HepG2 (cell line): ENCODE measurements around the gene ANKRD49. TPM values are rescaled to one million over a fixed set of nuclear protein-coding genes. Genes with fewer than 3 reads are reported as not detected.

Experiments
- ATAC-seq: fragments of 200-7000 bp; cut with Tn5 transposase; 3 replicates; pipeline ENCODE4 v1.9.1; 2020; ENCODE audit warnings: mild to moderate bottlenecking, moderate library complexity
- BruUV-seq: library from RNA; stranded (reverse); fragments of 400-500 nt; replicated peaks from 2 replicates; lab custom pipeline; 2021; lab: Mats Ljungman, UMichigan
- CTCF ChIA-PET: fragments of 300-600 bp; formaldehyde crosslinking; extraction: SDS; loops from one replicate; lab custom pipeline; 2021; ENCODE audit warnings: low total read pairs, inconsistent platforms, low intra/inter-chr PET ratio; lab: Yijun Ruan, JAX
- POLR2A ChIA-PET: fragments of 350-600 bp; sonication (Branson Sonifier 250); formaldehyde crosslinking; loops from one replicate; lab custom pipeline; 2020; ENCODE audit warnings: antibody characterized with exemption, inconsistent platforms; lab: Yijun Ruan, JAX
- DNase-seq: peaks from one replicate; pipeline ENCODE4 v3.0.0-alpha.2; 2015; ENCODE audit warnings: low spot score
- FAIRE-seq: peaks from 3 replicates; lab custom pipeline; 2011; peaks lifted over from hg19 to GRCh38; lab: Jason Lieb, UNC
- H2AFZ ChIP-seq: one replicate; pipeline ENCODE4 v1.6.1; 2011; ENCODE audit warnings: low read length, inconsistent platforms
- H3K27ac ChIP-seq: fragments of 300-600 bp; 3 replicates; pipeline ENCODE4 v1.8.0; 2011; ENCODE audit warnings: mixed run types, mild to moderate bottlenecking, mixed read lengths, low read length, inconsistent platforms; ENCODE audit not compliant: insufficient read depth; ENCODE audit errors: extremely low read length
- H3K27me3 ChIP-seq, 2 experiments: fragments of 200-600 bp in 1 of 2; 2 replicates in 1 of 2; 3 replicates in 1 of 2; pipeline versions ENCODE4 v1.6.0 to v1.8.0; 2011; ENCODE audit warnings: low read length in 2 of 2, mild to moderate bottlenecking in 2 of 2, moderate library complexity in 2 of 2, inconsistent platforms in 1 of 2; ENCODE audit not compliant: insufficient read depth in 2 of 2, control insufficient read depth in 1 of 2
- H3K36me3 ChIP-seq, 2 experiments: fragments of 200-600 bp in 1 of 2; replicated peaks in 1 of 2; 2 replicates in 1 of 2; 3 replicates in 1 of 2; pipeline versions ENCODE4 v1.5.1 to v1.8.0; 2011; ENCODE audit warnings: low read length in 2 of 2, inconsistent platforms in 1 of 2; ENCODE audit not compliant: insufficient read depth in 2 of 2, control insufficient read depth in 1 of 2
- H3K4me1 ChIP-seq: 2 replicates; pipeline ENCODE4 v1.5.1; 2012; ENCODE audit warnings: low read length, inconsistent platforms; ENCODE audit not compliant: insufficient read depth
- H3K4me2 ChIP-seq: 2 replicates; pipeline ENCODE4 v1.6.0; 2011; ENCODE audit warnings: low read depth, low read length, inconsistent platforms
- H3K4me3 ChIP-seq, 3 experiments: fragments of 200-600 bp in 1 of 3; sonication (generic), shearing (Covaris generic) in 1 of 3; replicated peaks in 1 of 3; 2 replicates each; pipeline ENCODE4 v1.5.1; 2011 to 2016; ENCODE audit warnings: low read length in 3 of 3, inconsistent platforms in 2 of 3, low read depth in 2 of 3, mild to moderate bottlenecking in 2 of 3, control low read depth in 1 of 3, mixed read lengths in 1 of 3; ENCODE audit not compliant: insufficient read depth in 1 of 3
- H3K79me2 ChIP-seq: one replicate; pipeline ENCODE4 v1.6.1; 2011; ENCODE audit warnings: low read length, inconsistent platforms; ENCODE audit not compliant: insufficient read depth
- H3K9ac ChIP-seq: 2 replicates; pipeline ENCODE4 v1.6.0; 2011; ENCODE audit warnings: mild to moderate bottlenecking, low read depth, low read length, inconsistent platforms; ENCODE audit not compliant: insufficient read depth
- H3K9me3 ChIP-seq: 2 replicates; pipeline ENCODE4 v1.5.1; 2012; ENCODE audit warnings: mild to moderate bottlenecking, low read length
- H4K20me1 ChIP-seq: 2 replicates; pipeline ENCODE4 v1.6.0; 2011; ENCODE audit warnings: inconsistent platforms, mild to moderate bottlenecking, low read length, moderate library complexity; ENCODE audit not compliant: insufficient read depth
- FOSL2 ChIP-seq: sonication (generic); formaldehyde crosslinking; IDR thresholded peaks from 2 replicates; pipeline ENCODE4 v1.4.0; 2020; ENCODE audit warnings: missing genetic modification reagents
- KDM2A ChIP-seq: sonication (generic); formaldehyde crosslinking; IDR thresholded peaks from 2 replicates; pipeline ENCODE4 v1.4.0; 2020; ENCODE audit warnings: low read depth, missing genetic modification reagents, borderline replicate concordance
- NFE2L2 ChIP-seq: fragments of 150-350 bp; IDR thresholded peaks from 2 replicates; pipeline ENCODE4 v1.6.1; 2014; ENCODE audit warnings: low read length
- NFKB2 ChIP-seq: sonication (generic); formaldehyde crosslinking; IDR thresholded peaks from 2 replicates; pipeline ENCODE4 v1.4.0; 2020; ENCODE audit warnings: missing genetic modification reagents, borderline replicate concordance
- SIX4 ChIP-seq: sonication (generic); formaldehyde crosslinking; IDR thresholded peaks from 2 replicates; pipeline ENCODE4 v1.4.0; 2020; ENCODE audit warnings: missing genetic modification reagents
- YY1 ChIP-seq: IDR thresholded peaks from 2 replicates; pipeline ENCODE4 v1.6.1; 2011; ENCODE audit warnings: low read length, low read depth, moderate library complexity, mild to moderate bottlenecking; ENCODE audit not compliant: insufficient read depth, insufficient replicate concordance
- ZFY ChIP-seq: sonication (generic); formaldehyde crosslinking; IDR thresholded peaks from 2 replicates; pipeline ENCODE4 v1.4.0; 2020; ENCODE audit warnings: missing genetic modification reagents
- ZNF367 ChIP-seq: sonication (generic); formaldehyde crosslinking; IDR thresholded peaks from 2 replicates; pipeline ENCODE4 v1.4.0; 2020; ENCODE audit warnings: missing genetic modification reagents, borderline replicate concordance
- ZNF547 ChIP-seq: sonication (generic); formaldehyde crosslinking; IDR thresholded peaks from 2 replicates; pipeline ENCODE4 v1.5.1; 2020; ENCODE audit warnings: mild to moderate bottlenecking, missing genetic modification reagents
- ZNF652 ChIP-seq: IDR thresholded peaks from 2 replicates; pipeline ENCODE4 v1.6.1; 2016; ENCODE audit warnings: low read depth, borderline replicate concordance
- ZNF660 ChIP-seq: sonication (generic); formaldehyde crosslinking; IDR thresholded peaks from 2 replicates; pipeline ENCODE4 v1.5.1; 2020; ENCODE audit warnings: mild to moderate bottlenecking, low read depth, missing genetic modification reagents, borderline replicate concordance
- ZNF703 ChIP-seq: sonication (generic); formaldehyde crosslinking; IDR thresholded peaks from 2 replicates; pipeline ENCODE4 v1.5.1; 2020; ENCODE audit warnings: missing genetic modification reagents, mild to moderate bottlenecking, moderate library complexity, borderline replicate concordance
- WGBS: methylation state at CpG from one replicate; pipeline ENCODE4 v1.1.6; 2017; ENCODE audit warnings: low lambda C conversion rate; 5-methylcytosine and 5-hydroxymethylcytosine counted together
- in situ Hi-C: cut with HindIII; loops from 2 replicates; pipeline ENCODE4 v1.10.0; 2017; ENCODE audit warnings: low pct_unique_long_range_greater_than_20kb; ENCODE audit not compliant: extremely low pct_ligation_motif_present
- intact Hi-C: fragments of 100-400 bp; cut with micrococcal nuclease; formaldehyde crosslinking; loops from one replicate; pipeline ENCODE4 v1.10.0; 2022; ENCODE audit not compliant: unreplicated experiment
- polyA plus RNA-seq, 8 experiments: library from polyadenylated mRNA; depleted of rRNA in 3 of 8; stranded (reverse) in 7 of 8; unstranded in 1 of 8; fragments of >200 nt; fragmentation: Illumina TruSeq in 4 of 8; extraction: Trizol in 4 of 8; gene quantifications; 2 replicates each; pipeline versions ENCODE4 v1.2.1 to v1.2.3, GENCODE V29; 2011 to 2016; ENCODE audit warnings: low read depth in 4 of 8, missing spikeins in 1 of 8, mixed read lengths in 1 of 8; ENCODE audit not compliant: insufficient read depth in 1 of 8
- total RNA-seq, 5 experiments: library from RNA; depleted of rRNA; stranded (reverse); fragments of >200 nt; fragmentation: Illumina TruSeq; extraction: Trizol; gene quantifications; 2 replicates each; pipeline ENCODE4 v1.2.3, GENCODE V29; 2016; ENCODE audit warnings: low read depth in 1 of 5
- TF ChIP-seq, protein P1 (sequence below): sonication (generic); formaldehyde crosslinking; IDR thresholded peaks from 2 replicates; pipeline ENCODE4 v1.8.1; 2023; ENCODE audit warnings: mild to moderate bottlenecking, inconsistent platforms, moderate library complexity, missing genetic modification reagents, borderline replicate concordance
- TF ChIP-seq, protein P2 (sequence below): sonication (generic); formaldehyde crosslinking; IDR thresholded peaks from 2 replicates; pipeline ENCODE4 v1.5.1; 2020; ENCODE audit warnings: mild to moderate bottlenecking, missing genetic modification reagents, moderate library complexity
- TF ChIP-seq, protein P3 (sequence below): sonication (generic); formaldehyde crosslinking; IDR thresholded peaks from 2 replicates; pipeline ENCODE4 v1.8.0; 2022; ENCODE audit warnings: low read depth, missing genetic modification reagents

ANKRD49 gene
- total and polyA plus RNA-seq, 2 of the 13 experiments (the other 11 are each of a cell fraction or from before 2014, with no cell fraction given) = 14.2 to 14.3 TPM

DNA sequence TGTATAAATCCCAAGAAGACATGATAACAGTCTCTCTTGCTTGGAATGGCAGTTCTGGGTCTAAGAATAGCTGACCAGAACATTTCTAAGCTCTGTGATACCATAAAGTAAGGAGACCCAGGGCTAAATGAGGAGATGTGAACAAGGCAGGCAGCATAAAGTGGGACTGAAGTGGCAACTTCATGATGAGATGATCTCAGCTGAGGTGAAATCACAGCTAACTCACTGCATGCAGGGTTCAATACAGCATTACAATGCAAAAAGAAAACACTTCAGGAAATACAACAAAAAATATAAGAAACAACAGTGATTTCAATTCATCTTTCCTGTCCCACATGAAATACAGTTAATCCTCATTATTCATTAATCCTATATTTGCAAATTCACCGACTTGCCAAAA, 44.8 kb upstream of the ANKRD49 start:
- CTCF ChIA-PET = no interaction called here
- no peak for ATAC-seq

DNA sequence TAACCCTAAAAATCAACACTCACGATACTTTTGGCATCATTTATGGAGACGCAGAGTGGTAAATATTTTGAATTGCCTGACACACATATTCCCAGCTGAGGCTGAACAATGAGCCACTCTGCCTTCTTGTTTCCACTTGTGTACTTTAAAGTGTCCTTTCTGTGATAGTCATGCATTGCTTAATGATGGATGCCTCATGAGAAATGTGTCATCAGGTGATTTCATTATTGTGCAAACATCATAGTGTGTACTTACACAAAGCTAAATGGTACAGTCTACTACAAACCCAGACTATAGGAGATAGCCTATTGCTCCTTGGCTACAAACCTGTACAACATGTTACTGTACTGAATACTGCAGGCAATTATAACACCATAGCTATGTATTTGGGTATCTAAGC, 44.3 kb upstream of the ANKRD49 start:
- H3K79me2 ChIP-seq = no peaks in the 10 kb centered on the region
- no peaks in the 10 kb centered on the region for H3K9me3 ChIP-seq
- FAIRE-seq (no peak), ATAC-seq (peak; percentile 63), DNase-seq (peak; percentile 83)
- ChIA-PET CTCF (no interaction called here), POLR2A (no interaction called here)
- intact Hi-C loops (no loop called here), in situ Hi-C loops (no loop called here)
- H3K4me2 ChIP-seq = no peak overlapping the region
- H3K27me3 ChIP-seq = no peaks in the 10 kb centered on the region
- no peaks in the 10 kb centered on the region for H4K20me1 ChIP-seq
- BruUV-seq = no TSS peak
- no peak overlapping the region for H3K4me3 ChIP-seq
- H3K27ac ChIP-seq = no peak overlapping the region
- no peak overlapping the region for H2AFZ ChIP-seq
- 85% methylated on average over 2 of the region's 2 CpGs for WGBS
- no peak overlapping the region for H3K9ac ChIP-seq
- H3K36me3 ChIP-seq = peaks cover 4 to 14% of the 10 kb centered on the region in 2 experiments; a peak in 3 of 5 replicates
- H3K4me1 ChIP-seq = no peaks in the 10 kb centered on the region
- TF ChIP-seq, protein P1, sequence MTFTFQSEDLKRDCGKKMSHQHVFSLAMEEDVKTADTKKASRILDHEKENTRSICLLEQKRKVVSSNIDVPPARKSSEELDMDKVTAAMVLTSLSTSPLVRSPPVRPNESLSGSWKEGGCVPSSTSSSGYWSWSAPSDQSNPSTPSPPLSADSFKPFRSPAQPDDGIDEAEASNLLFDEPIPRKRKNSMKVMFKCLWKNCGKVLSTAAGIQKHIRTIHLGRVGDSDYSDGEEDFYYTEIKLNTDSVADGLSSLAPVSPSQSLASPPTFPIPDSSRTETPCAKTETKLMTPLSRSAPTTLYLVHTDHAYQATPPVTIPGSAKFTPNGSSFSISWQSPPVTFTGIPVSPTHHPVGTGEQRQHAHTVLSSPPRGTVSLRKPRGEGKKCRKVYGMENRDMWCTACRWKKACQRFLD (CRISPR knock-in tag) = no peak
- TF ChIP-seq ZNF660 (CRISPR knock-in tag) (no peak), NFKB2 (no peak), ZFY (CRISPR knock-in tag) (no peak), ZNF367 (CRISPR knock-in tag) (no peak), KDM2A (CRISPR knock-in tag) (no peak), SIX4 (CRISPR knock-in tag) (no peak), ZNF547 (CRISPR knock-in tag) (no peak), ZNF703 (CRISPR knock-in tag) (no peak), FOSL2 (CRISPR knock-in tag) (peak; percentile 87), NFE2L2 (no peak), ZNF652 (CRISPR knock-in tag) (no peak)

More for the DNA sequence above, 44.8 kb upstream of the ANKRD49 start:
- WGBS = 71% methylated on average over 1 of the region's 1 CpG
- POLR2A ChIA-PET = no interaction called here
- no peak overlapping the region for H3K4me3 ChIP-seq
- DNase-seq (no peak), FAIRE-seq (no peak)
- H3K36me3 ChIP-seq = peaks cover 4 to 18% of the 10 kb centered on the region in 2 experiments; a peak in 3 of 5 replicates
- no peak overlapping the region for H3K9ac ChIP-seq
- H3K4me2 ChIP-seq = no peak overlapping the region
- H3K9me3 ChIP-seq = no peaks in the 10 kb centered on the region
- in situ Hi-C loops = no loop called here
- H3K4me1 ChIP-seq = no peaks in the 10 kb centered on the region
- no peaks in the 10 kb centered on the region for H4K20me1 ChIP-seq
- no peak overlapping the region for H2AFZ ChIP-seq
- no TSS peak for BruUV-seq
- no peak for TF ChIP-seq YY1
- TF ChIP-seq, protein P2, sequence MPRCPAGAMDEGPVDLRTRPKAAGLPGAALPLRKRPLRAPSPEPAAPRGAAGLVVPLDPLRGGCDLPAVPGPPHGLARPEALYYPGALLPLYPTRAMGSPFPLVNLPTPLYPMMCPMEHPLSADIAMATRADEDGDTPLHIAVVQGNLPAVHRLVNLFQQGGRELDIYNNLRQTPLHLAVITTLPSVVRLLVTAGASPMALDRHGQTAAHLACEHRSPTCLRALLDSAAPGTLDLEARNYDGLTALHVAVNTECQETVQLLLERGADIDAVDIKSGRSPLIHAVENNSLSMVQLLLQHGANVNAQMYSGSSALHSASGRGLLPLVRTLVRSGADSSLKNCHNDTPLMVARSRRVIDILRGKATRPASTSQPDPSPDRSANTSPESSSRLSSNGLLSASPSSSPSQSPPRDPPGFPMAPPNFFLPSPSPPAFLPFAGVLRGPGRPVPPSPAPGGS (CRISPR knock-in tag) = no peak
- TF ChIP-seq, protein P3, sequence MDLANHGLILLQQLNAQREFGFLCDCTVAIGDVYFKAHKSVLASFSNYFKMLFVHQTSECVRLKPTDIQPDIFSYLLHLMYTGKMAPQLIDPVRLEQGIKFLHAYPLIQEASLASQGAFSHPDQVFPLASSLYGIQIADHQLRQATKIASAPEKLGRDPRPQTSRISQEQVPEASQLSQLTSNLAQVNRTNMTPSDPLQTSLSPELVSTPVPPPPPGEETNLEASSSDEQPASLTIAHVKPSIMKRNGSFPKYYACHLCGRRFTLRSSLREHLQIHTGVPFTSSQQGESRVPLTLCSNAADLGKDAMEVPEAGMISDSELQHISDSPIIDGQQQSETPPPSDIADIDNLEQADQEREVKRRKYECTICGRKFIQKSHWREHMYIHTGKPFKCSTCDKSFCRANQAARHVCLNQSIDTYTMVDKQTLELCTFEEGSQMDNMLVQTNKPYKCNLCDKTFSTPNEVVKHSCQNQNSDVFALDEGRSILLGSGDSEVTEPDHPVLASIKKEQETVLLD = no peak
- intact Hi-C loops = no loop called here
- no peak overlapping the region for H3K27ac ChIP-seq
- H3K27me3 ChIP-seq = no peaks in the 10 kb centered on the region
- H3K79me2 ChIP-seq = no peaks in the 10 kb centered on the region
